Sigmoid colon (tissue), 4 donors: Measurements from ENCODE around the gene OR2T3.
"Not testable (repeated sequence)": the region's sequence is repeated elsewhere in the genome, so short reads cannot be mapped to it uniquely, and the experiment has no call there.

Experiments used
- EP300 ChIP-seq, 4 donors: sonication (generic); formaldehyde crosslinking; IDR thresholded peaks; one replicate each; pipeline ENCODE4 v1.6.1; 2017; ENCODE audit warnings: antibody characterized with exemption in 4 of 4
- POLR2A ChIP-seq, 2 donors: fragments of 450-650 bp; IDR thresholded peaks; one replicate each; pipeline ENCODE4 v1.6.1; 2016; ENCODE audit warnings: antibody characterized with exemption in 2 of 2, mild to moderate bottlenecking in 2 of 2, moderate library complexity in 2 of 2
- POLR2AphosphoS5 ChIP-seq, 4 donors: sonication (generic); formaldehyde crosslinking; IDR thresholded peaks; one replicate each; pipeline ENCODE4 v1.6.1; 2017; ENCODE audit warnings: antibody characterized with exemption in 4 of 4
- TF ChIP-seq, protein P1 (sequence below), 4 experiments: fragments of 450-650 bp in 3 of 4; fragments of 200-600 bp in 1 of 4; IDR thresholded peaks; one replicate each; pipeline ENCODE4 v1.5.1; 2016 to 2019; ENCODE audit warnings: antibody characterized with exemption in 4 of 4, mild to moderate bottlenecking in 3 of 4, moderate library complexity in 2 of 4

DNA sequence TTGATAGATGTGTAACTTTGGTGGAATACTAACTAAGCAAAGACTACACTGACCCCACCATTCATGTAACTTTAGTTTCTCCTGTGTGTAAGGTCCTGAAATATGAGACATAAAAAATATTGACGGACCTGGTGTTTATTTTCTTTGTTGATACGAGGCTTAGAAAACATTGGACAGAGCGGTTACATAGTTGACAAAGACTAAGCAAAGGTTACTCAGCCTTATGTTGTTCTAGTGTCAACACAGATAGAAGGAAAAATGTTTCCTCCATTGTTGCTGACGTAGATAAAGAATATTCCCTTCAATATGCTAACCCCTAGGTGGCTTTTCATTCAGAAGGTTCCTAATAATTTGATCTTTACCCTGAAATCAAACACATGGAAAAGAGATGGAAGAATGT is 18.1 kb upstream of the OR2T3 start:
- TF ChIP-seq, protein P1, sequence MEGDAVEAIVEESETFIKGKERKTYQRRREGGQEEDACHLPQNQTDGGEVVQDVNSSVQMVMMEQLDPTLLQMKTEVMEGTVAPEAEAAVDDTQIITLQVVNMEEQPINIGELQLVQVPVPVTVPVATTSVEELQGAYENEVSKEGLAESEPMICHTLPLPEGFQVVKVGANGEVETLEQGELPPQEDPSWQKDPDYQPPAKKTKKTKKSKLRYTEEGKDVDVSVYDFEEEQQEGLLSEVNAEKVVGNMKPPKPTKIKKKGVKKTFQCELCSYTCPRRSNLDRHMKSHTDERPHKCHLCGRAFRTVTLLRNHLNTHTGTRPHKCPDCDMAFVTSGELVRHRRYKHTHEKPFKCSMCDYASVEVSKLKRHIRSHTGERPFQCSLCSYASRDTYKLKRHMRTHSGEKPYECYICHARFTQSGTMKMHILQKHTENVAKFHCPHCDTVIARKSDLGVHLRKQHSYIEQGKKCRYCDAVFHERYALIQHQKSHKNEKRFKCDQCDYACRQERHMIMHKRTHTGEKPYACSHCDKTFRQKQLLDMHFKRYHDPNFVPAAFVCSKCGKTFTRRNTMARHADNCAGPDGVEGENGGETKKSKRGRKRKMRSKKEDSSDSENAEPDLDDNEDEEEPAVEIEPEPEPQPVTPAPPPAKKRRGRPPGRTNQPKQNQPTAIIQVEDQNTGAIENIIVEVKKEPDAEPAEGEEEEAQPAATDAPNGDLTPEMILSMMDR (IDR thresholded peaks at IDR 0.05): not testable (repeated sequence)
- not testable (repeated sequence) for TF ChIP-seq POLR2A, POLR2AphosphoS5, EP300 (IDR thresholded peaks at IDR 0.05)
